ENCODE measurements around the gene AP4E1. TPM values are rescaled to one million over a fixed set of nuclear protein-coding genes. Genes with fewer than 3 reads are reported as not detected.
"Not testable (repeated sequence)": the region's sequence is repeated elsewhere in the genome, so short reads cannot be mapped to it uniquely, and the experiment has no call there.

Gene AP4E1
- total RNA-seq, 1 experiment from 2014 or later: 9.5 TPM

DNA sequence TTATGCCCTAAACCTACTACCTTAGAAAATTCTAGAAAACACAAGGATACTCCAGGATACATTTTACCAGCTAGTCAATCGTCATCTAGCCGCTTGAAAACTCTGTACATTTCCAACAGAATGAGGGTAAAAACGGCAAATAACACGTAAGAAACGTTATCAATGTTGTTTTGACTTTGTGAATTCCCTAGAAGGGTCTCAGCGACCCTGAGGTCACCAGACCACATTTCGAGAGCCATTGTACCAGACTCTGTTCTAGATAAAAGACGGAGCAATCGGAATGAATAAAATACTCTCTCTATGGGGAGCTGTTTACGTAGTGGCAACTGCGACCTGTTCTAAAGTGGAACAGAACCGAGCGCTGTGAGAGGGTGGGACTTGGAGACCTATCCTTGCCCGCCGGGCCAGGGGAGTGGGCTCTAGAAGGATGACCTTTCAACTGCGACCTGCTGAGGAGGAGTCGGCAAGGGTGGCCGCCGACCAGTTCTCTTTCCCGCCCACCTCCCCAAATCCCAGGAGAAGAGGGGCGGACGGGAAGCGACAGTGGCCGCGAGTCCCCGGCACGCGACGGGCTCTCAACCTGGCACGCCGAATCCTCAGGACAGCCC, 778 bp upstream of the AP4E1 start:
- Mint-ChIP-seq H3K9me3 (no peaks in the 10 kb centered on the region), H3K36me3 (peaks cover 2% of the 10 kb centered on the region; the same call in 1 of the 2 replicates), H3K27ac (peak overlapping the region; percentile 87), H3K4me1 (peaks cover 9% of the 10 kb centered on the region), H3K4me3 (peak overlapping the region; percentile 89), H3K27me3 (ENCODE audit: low read depth) (peaks cover 6% of the 10 kb centered on the region; the same call in 1 of the 2 replicates)
- ChIA-PET CTCF (interaction anchor here (0.9 kb wide), 1 partner anchor 255 kb away, joined by 3 read pairs; no protein-coding TSS in a partner anchor), POLR2A (interaction anchor here (0.6 kb wide), 1 partner anchor 349 kb away, joined by 3 read pairs; no protein-coding TSS in a partner anchor)
- TF ChIP-seq ESRRA (CRISPR knock-in tag; IDR thresholded peaks at IDR 0.05; ENCODE audit: borderline replicate concordance): no peak
- no peak for TF ChIP-seq JAZF1 (CRISPR knock-in tag; IDR thresholded peaks at IDR 0.05)
- TF ChIP-seq ZNF121 (CRISPR knock-in tag; IDR thresholded peaks at IDR 0.05): peak; percentile 86
- no peak for TF ChIP-seq HMGA2 (CRISPR knock-in tag; IDR thresholded peaks at IDR 0.05)
- TF ChIP-seq ZNF219 (CRISPR knock-in tag; IDR thresholded peaks at IDR 0.05; ENCODE audit: borderline replicate concordance): 0 out of 2 replicates have a peak, but pooled peaks have one; percentile 28
- TF ChIP-seq, protein P1, sequence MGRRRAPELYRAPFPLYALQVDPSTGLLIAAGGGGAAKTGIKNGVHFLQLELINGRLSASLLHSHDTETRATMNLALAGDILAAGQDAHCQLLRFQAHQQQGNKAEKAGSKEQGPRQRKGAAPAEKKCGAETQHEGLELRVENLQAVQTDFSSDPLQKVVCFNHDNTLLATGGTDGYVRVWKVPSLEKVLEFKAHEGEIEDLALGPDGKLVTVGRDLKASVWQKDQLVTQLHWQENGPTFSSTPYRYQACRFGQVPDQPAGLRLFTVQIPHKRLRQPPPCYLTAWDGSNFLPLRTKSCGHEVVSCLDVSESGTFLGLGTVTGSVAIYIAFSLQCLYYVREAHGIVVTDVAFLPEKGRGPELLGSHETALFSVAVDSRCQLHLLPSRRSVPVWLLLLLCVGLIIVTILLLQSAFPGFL (CRISPR knock-in tag; IDR thresholded peaks at IDR 0.05; ENCODE audit: borderline replicate concordance): no peak
- DNase-seq (ENCODE audit: low spot score) (peak; percentile 38), ATAC-seq (peak; percentile 46)

DNA sequence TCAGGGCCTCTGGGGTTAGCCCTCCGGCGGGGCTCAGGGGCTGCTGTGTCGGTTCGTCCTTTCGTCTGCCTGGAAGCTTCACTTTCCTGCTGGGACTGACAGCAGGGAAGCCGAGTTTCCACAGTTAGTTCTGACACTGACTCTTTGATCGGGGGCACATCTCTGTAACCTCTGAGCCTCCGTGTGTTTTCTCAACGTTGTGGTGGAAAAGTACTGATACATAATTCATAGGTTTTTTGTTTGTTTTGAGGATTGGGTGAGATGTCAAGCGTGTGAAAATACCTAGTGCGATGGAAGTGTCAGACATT, 481 bp downstream of the AP4E1 start:
- ChIA-PET CTCF (interaction anchor here (0.6 to 1.0 kb wide), 4 partner anchors 21 to 473 kb away, joined by 3 to 4 read pairs (median 4); no protein-coding TSS in a partner anchor), POLR2A (interaction anchor here (0.7 kb wide), 1 partner anchor 176 kb away, joined by 3 read pairs; no protein-coding TSS in a partner anchor)
- no peak for DNase-seq (ENCODE audit: low spot score)
- peaks cover 9% of the 10 kb centered on the region for H3K4me1 Mint-ChIP-seq
- H3K36me3 Mint-ChIP-seq: peaks cover 6% of the 10 kb centered on the region
- TF ChIP-seq EMX1 (CRISPR knock-in tag; IDR thresholded peaks at IDR 0.05): no peak
- TF ChIP-seq, protein P2, sequence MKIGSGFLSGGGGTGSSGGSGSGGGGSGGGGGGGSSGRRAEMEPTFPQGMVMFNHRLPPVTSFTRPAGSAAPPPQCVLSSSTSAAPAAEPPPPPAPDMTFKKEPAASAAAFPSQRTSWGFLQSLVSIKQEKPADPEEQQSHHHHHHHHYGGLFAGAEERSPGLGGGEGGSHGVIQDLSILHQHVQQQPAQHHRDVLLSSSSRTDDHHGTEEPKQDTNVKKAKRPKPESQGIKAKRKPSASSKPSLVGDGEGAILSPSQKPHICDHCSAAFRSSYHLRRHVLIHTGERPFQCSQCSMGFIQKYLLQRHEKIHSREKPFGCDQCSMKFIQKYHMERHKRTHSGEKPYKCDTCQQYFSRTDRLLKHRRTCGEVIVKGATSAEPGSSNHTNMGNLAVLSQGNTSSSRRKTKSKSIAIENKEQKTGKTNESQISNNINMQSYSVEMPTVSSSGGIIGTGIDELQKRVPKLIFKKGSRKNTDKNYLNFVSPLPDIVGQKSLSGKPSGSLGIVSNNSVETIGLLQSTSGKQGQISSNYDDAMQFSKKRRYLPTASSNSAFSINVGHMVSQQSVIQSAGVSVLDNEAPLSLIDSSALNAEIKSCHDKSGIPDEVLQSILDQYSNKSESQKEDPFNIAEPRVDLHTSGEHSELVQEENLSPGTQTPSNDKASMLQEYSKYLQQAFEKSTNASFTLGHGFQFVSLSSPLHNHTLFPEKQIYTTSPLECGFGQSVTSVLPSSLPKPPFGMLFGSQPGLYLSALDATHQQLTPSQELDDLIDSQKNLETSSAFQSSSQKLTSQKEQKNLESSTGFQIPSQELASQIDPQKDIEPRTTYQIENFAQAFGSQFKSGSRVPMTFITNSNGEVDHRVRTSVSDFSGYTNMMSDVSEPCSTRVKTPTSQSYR (CRISPR knock-in tag; IDR thresholded peaks at IDR 0.05): no peak
- TF ChIP-seq SOX15 (CRISPR knock-in tag; IDR thresholded peaks at IDR 0.05): no peak
- TF ChIP-seq ZNF423 (CRISPR knock-in tag; IDR thresholded peaks at IDR 0.05): 0 out of 2 replicates have a peak, but pooled peaks have one; percentile 31
- peaks cover 6% of the 10 kb centered on the region; the same call in 1 of the 2 replicates for H3K27me3 Mint-ChIP-seq (ENCODE audit: low read depth)
- no peak; the same call in 1 of the 2 replicates for ATAC-seq
- no peaks in the 10 kb centered on the region for H3K9me3 Mint-ChIP-seq
- peak overlapping the region; percentile 89 for H3K4me3 Mint-ChIP-seq
- peak overlapping the region; percentile 69 for H3K27ac Mint-ChIP-seq

DNA sequence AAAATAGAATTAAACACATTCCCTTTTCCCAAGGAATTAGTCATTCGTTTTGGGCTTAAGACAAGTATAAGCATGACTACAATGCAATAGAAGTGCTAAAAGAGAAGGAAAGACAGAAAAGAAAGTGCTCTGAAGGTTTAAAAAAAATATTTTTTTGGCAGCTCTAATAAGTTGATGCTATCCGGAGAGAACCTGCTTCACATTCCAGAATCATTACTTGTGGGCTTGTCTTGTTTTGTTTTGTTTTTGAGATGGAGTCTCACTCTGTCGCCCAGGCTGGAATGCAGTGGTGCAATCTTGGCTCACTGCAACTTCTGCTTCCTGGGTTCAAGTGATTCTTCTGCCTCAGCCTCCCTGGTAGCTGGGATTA, 1.9 kb downstream of the AP4E1 start:
- H3K27ac Mint-ChIP-seq; H3K4me1 Mint-ChIP-seq; H3K9me3 Mint-ChIP-seq; H3K36me3 Mint-ChIP-seq; DNase-seq (ENCODE audit: low spot score); POLR2A ChIA-PET; ATAC-seq; H3K27me3 Mint-ChIP-seq (ENCODE audit: low read depth): not testable (repeated sequence)
- peak overlapping the region; percentile 89 for H3K4me3 Mint-ChIP-seq
- CTCF ChIA-PET: interaction anchor here (1.1 kb wide), 1 partner anchor 223 kb away, joined by 4 read pairs; no protein-coding TSS in a partner anchor

DNA sequence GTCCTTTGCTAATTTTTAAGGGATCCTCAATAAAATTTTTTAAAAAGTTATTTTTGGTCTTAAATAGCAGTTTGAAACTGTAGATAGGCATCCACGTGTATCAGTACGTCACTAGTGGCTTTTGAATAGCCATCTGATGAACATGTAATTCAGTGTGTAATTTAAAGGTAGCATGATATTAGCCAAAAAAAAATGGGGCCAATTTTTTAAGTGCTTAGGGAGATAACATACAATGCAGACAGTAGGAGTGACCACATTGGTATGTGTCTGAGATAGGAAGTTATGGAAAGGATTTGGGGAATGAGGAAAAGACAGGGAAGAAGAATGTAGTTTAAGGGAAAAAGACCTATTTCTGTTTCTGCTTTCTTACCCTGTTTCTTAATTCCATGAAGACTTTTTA, 2.5 kb downstream of the AP4E1 start:
- peaks cover 6% of the 10 kb centered on the region; the same call in 1 of the 2 replicates for H3K27me3 Mint-ChIP-seq (ENCODE audit: low read depth)
- POLR2A ChIA-PET: no interaction called here
- CTCF ChIA-PET: no interaction called here
- ATAC-seq (no peak), DNase-seq (ENCODE audit: low spot score) (no peak)
- no peak overlapping the region for H3K4me3 Mint-ChIP-seq
- peaks cover 9% of the 10 kb centered on the region for H3K36me3 Mint-ChIP-seq
- H3K4me1 Mint-ChIP-seq: peaks cover 9% of the 10 kb centered on the region
- H3K27ac Mint-ChIP-seq: no peak overlapping the region
- H3K9me3 Mint-ChIP-seq: no peaks in the 10 kb centered on the region
- TF ChIP-seq ZNF416 (CRISPR knock-in tag; IDR thresholded peaks at IDR 0.05) (no peak), FOXJ3 (CRISPR knock-in tag; IDR thresholded peaks at IDR 0.05; ENCODE audit: borderline replicate concordance) (no peak), NFATC4 (CRISPR knock-in tag; IDR thresholded peaks at IDR 0.05) (no peak), GABPB1 (CRISPR knock-in tag; IDR thresholded peaks at IDR 0.05) (no peak), NFE2L1 (CRISPR knock-in tag; IDR thresholded peaks at IDR 0.05) (no peak)
- TF ChIP-seq, protein P3, sequence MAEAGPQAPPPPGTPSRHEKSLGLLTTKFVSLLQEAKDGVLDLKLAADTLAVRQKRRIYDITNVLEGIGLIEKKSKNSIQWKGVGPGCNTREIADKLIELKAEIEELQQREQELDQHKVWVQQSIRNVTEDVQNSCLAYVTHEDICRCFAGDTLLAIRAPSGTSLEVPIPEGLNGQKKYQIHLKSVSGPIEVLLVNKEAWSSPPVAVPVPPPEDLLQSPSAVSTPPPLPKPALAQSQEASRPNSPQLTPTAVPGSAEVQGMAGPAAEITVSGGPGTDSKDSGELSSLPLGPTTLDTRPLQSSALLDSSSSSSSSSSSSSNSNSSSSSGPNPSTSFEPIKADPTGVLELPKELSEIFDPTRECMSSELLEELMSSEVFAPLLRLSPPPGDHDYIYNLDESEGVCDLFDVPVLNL (CRISPR knock-in tag; IDR thresholded peaks at IDR 0.05; ENCODE audit: borderline replicate concordance, low read depth): no peak
